K562 (cell line): ENCODE results near the gene HSPA1L. TPM values are rescaled to one million over a fixed set of nuclear protein-coding genes. Genes with fewer than 3 reads are reported as not detected.
A peak's percentile ranks its signal among the peaks of the same experiment; 100 is the strongest.

Source experiments
- BRF1 ChIP-seq: IDR thresholded peaks from 3 replicates; pipeline ENCODE4 v1.6.1; 2011; ENCODE audit warnings: borderline replicate concordance, mild to moderate bottlenecking; ENCODE audit not compliant: insufficient read length; ENCODE audit errors: extremely low read depth
- FOXK2 ChIP-seq, 2 experiments: fragments of 450-650 bp; IDR thresholded peaks in 1 of 2; conservative IDR thresholded peaks in 1 of 2; 2 replicates each; pipeline ENCODE4 v1.6.1; 2016; ENCODE audit warnings: low read depth in 2 of 2, mild to moderate bottlenecking in 1 of 2
- HNRNPK ChIP-seq: fragments of 200-400 bp; formaldehyde crosslinking; IDR thresholded peaks from one replicate; pipeline ENCODE4 v1.6.1; 2018; ENCODE audit warnings: mild to moderate bottlenecking, low read depth, low read length; ENCODE audit not compliant: poor library complexity, severe bottlenecking
- KAT2B ChIP-seq: IDR thresholded peaks from one replicate; pipeline ENCODE4 v1.6.1; 2012; ENCODE audit warnings: low read depth, mild to moderate bottlenecking, control low read depth, inconsistent platforms, low read length, moderate library complexity
- MAFG ChIP-seq: fragments of 450-650 bp; conservative IDR thresholded peaks from 2 replicates; pipeline ENCODE4 v1.6.1; 2016; ENCODE audit warnings: missing genetic modification characterization, missing compliant biosample characterization
- MTA3 ChIP-seq: fragments of 450-650 bp; formaldehyde crosslinking; IDR thresholded peaks from 2 replicates; pipeline ENCODE4 v1.6.1; 2017; ENCODE audit warnings: mild to moderate bottlenecking, borderline replicate concordance
- NR3C1 ChIP-seq: sonication (generic); formaldehyde crosslinking; IDR thresholded peaks from 2 replicates; pipeline ENCODE4 v1.8.1; 2022; ENCODE audit warnings: missing genetic modification reagents
- POLR2AphosphoS5 ChIP-seq: IDR thresholded peaks from 2 replicates; pipeline ENCODE4 v1.6.1; 2011; ENCODE audit warnings: mild to moderate bottlenecking, low read depth, low read length, moderate library complexity; ENCODE audit not compliant: control insufficient read depth, insufficient read depth
- POU5F1 ChIP-seq: fragments of 150-350 bp; IDR thresholded peaks from 2 replicates; pipeline ENCODE4 v1.6.1; 2014; ENCODE audit warnings: borderline replicate concordance, low read length, low read depth, mild to moderate bottlenecking; ENCODE audit not compliant: partially characterized antibody
- SMARCA4 ChIP-seq: fragments of 450-650 bp; IDR thresholded peaks from 2 replicates; pipeline ENCODE4 v1.6.1; 2016
- SNIP1 ChIP-seq: fragments of 450-650 bp; IDR thresholded peaks from 2 replicates; pipeline ENCODE4 v1.7.1; 2017; ENCODE audit warnings: low read depth, mild to moderate bottlenecking
- STAG1 ChIP-seq: sonication (generic); formaldehyde crosslinking; IDR thresholded peaks from 2 replicates; pipeline ENCODE4 v1.5.0; 2020; ENCODE audit warnings: missing genetic modification reagents, borderline replicate concordance
- TAF9B ChIP-seq: fragments of 450-650 bp; IDR thresholded peaks from 2 replicates; pipeline ENCODE4 v1.6.1; 2018; ENCODE audit warnings: mild to moderate bottlenecking; ENCODE audit not compliant: partially characterized antibody
- TCF7 ChIP-seq: sonication (generic); IDR thresholded peaks from 2 replicates; pipeline ENCODE4 v1.6.1; 2016; ENCODE audit warnings: antibody characterized with exemption, borderline replicate concordance
- XRCC4 ChIP-seq: IDR thresholded peaks from one replicate; pipeline ENCODE4 v1.6.1; 2011; ENCODE audit not compliant: insufficient read depth, insufficient read length; ENCODE audit errors: extremely low read depth
- ZNF263 ChIP-seq: sonication (generic); formaldehyde crosslinking; IDR thresholded peaks from 2 replicates; pipeline ENCODE4 v1.8.0; 2022; ENCODE audit warnings: mild to moderate bottlenecking, missing genetic modification reagents, borderline replicate concordance
- ZNF695 ChIP-seq: fragments of 450-650 bp; formaldehyde crosslinking; IDR thresholded peaks from 2 replicates; pipeline ENCODE4 v1.4.0; 2020; ENCODE audit warnings: mild to moderate bottlenecking, moderate library complexity
- ZNF785 ChIP-seq: fragments of 250-450 bp; sonication (Bioruptor Pico); IDR thresholded peaks from 2 replicates; pipeline ENCODE4 v1.4.0; 2020; ENCODE audit warnings: mild to moderate bottlenecking
- polyA plus RNA-seq, 8 experiments: library from polyadenylated mRNA; depleted of rRNA in 4 of 8; stranded (reverse) in 5 of 8; unstranded in 3 of 8; fragments of >200 nt; fragmentation: Nextera tagmentation in 2 of 8; fragmentation: Illumina TruSeq in 1 of 8; extraction: Ambion mirVana in 2 of 8; extraction: Trizol in 1 of 8; gene quantifications; 2 replicates each; pipeline versions ENCODE4 v1.2.1 to v1.2.3, GENCODE V29; 2011 to 2014; ENCODE audit warnings: inconsistent platforms in 1 of 8, missing spikeins in 1 of 8
- total RNA-seq, 7 experiments: library from RNA; depleted of rRNA in 6 of 7; stranded (reverse); fragments of >200 nt in 6 of 7; fragmentation: Illumina TruSeq in 2 of 7; extraction: Trizol in 2 of 7; gene quantifications; 2 replicates each; pipeline versions ENCODE4 v1.2.1 to v1.2.3, GENCODE V29; 2011 to 2021; ENCODE audit warnings: low replicate concordance in 1 of 7
- TF ChIP-seq, protein P1 (sequence below): fragments of 150-350 bp; conservative IDR thresholded peaks from 2 replicates; pipeline ENCODE4 v1.6.1; 2014; ENCODE audit warnings: low read length
- TF ChIP-seq, protein P2 (sequence below): sonication (generic); formaldehyde crosslinking; IDR thresholded peaks from 2 replicates; pipeline ENCODE4 v1.8.1; 2023; ENCODE audit warnings: mild to moderate bottlenecking, missing genetic modification reagents
- TF ChIP-seq, protein P3 (sequence below), 2 experiments: fragments of 200-800 bp in 1 of 2; sonication (Bioruptor generic) in 1 of 2; sonication (generic) in 1 of 2; formaldehyde crosslinking in 1 of 2; IDR thresholded peaks in 1 of 2; conservative IDR thresholded peaks in 1 of 2; 2 replicates each; pipeline versions ENCODE4 v1.5.0 to v1.6.1; 2016 to 2020; ENCODE audit warnings: missing compliant biosample characterization in 1 of 2, missing genetic modification characterization in 1 of 2, missing genetic modification reagents in 1 of 2

The HSPA1L gene
- total and polyA plus RNA-seq, 9 of the 15 experiments (the other 6 are each of a cell fraction or from before 2014, with no cell fraction given): 0.14 to 2.1 (median 1.3) TPM

DNA sequence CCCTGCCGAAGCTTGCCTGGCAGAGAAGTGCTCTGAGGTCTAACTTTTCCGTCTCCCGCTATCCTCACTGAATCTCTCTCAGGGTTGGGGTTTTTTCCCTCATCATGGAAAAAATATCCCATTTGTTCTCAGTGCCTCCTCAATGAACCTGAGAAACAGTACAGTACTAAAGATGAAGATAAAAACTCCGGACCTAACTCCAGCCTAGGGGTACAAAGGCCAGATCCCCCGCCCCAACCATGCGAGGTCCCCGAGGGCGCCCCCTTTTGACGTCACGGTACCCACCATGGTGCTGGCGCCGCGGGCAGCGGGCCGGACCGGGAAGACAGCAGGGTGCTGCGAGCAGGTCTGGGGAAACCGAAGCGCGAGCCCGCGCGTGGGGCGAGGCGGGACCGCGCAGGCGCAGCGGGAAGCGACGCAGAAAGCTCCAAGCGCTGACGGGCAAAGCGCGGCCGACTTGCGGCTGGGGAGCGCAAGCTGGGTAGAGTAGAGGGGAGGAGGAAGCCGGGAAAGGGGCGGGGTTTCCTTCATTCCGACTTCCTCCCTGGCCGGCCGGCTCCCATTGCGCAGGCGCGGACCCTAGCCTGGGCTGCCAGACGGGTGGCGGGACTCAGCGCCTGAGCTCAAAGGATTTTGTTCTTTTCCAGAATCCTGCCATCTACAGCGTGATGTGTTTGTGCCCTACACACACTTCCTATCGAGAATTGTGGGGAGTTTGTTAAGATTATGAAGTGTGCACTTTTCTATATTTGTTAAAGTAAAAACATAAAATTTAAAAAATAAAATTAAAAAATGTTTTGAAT lies 8.4 kb downstream of the HSPA1L start, which contains the start of gene LSM2 (continued):
- TF ChIP-seq MAFG (tag): no peak
- peak; percentile 40 for TF ChIP-seq HNRNPK
- TF ChIP-seq, protein P1, sequence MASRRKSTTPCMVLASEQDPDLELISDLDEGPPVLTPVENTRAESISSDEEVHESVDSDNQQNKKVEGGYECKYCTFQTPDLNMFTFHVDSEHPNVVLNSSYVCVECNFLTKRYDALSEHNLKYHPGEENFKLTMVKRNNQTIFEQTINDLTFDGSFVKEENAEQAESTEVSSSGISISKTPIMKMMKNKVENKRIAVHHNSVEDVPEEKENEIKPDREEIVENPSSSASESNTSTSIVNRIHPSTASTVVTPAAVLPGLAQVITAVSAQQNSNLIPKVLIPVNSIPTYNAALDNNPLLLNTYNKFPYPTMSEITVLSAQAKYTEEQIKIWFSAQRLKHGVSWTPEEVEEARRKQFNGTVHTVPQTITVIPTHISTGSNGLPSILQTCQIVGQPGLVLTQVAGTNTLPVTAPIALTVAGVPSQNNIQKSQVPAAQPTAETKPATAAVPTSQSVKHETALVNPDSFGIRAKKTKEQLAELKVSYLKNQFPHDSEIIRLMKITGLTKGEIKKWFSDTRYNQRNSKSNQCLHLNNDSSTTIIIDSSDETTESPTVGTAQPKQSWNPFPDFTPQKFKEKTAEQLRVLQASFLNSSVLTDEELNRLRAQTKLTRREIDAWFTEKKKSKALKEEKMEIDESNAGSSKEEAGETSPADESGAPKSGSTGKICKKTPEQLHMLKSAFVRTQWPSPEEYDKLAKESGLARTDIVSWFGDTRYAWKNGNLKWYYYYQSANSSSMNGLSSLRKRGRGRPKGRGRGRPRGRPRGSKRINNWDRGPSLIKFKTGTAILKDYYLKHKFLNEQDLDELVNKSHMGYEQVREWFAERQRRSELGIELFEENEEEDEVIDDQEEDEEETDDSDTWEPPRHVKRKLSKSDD: peak; percentile 83; the same call in 1 of the 2 replicates
- TF ChIP-seq, protein P2, sequence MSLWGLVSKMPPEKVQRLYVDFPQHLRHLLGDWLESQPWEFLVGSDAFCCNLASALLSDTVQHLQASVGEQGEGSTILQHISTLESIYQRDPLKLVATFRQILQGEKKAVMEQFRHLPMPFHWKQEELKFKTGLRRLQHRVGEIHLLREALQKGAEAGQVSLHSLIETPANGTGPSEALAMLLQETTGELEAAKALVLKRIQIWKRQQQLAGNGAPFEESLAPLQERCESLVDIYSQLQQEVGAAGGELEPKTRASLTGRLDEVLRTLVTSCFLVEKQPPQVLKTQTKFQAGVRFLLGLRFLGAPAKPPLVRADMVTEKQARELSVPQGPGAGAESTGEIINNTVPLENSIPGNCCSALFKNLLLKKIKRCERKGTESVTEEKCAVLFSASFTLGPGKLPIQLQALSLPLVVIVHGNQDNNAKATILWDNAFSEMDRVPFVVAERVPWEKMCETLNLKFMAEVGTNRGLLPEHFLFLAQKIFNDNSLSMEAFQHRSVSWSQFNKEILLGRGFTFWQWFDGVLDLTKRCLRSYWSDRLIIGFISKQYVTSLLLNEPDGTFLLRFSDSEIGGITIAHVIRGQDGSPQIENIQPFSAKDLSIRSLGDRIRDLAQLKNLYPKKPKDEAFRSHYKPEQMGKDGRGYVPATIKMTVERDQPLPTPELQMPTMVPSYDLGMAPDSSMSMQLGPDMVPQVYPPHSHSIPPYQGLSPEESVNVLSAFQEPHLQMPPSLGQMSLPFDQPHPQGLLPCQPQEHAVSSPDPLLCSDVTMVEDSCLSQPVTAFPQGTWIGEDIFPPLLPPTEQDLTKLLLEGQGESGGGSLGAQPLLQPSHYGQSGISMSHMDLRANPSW (CRISPR knock-in tag): peak; percentile 99
- peak; percentile 97 for TF ChIP-seq MTA3
- no peak for TF ChIP-seq NR3C1 (CRISPR knock-in tag)
- no peak for TF ChIP-seq XRCC4
- no peak for TF ChIP-seq ZNF785
- no peak for TF ChIP-seq SNIP1
- peak; percentile 25; the same call in 1 of the 2 replicates for TF ChIP-seq SMARCA4
- TF ChIP-seq STAG1 (CRISPR knock-in tag): no peak
- peak in 1 of 2 experiments; percentile 83; a peak in 3 of 4 replicates for TF ChIP-seq FOXK2 (conservative IDR thresholded peaks at IDR 0.05 in 1 of 2, IDR thresholded peaks at IDR 0.05 in 1 of 2; ENCODE audit: low read depth in 2 of 2)
- TF ChIP-seq TAF9B: no peak
- TF ChIP-seq, protein P3, sequence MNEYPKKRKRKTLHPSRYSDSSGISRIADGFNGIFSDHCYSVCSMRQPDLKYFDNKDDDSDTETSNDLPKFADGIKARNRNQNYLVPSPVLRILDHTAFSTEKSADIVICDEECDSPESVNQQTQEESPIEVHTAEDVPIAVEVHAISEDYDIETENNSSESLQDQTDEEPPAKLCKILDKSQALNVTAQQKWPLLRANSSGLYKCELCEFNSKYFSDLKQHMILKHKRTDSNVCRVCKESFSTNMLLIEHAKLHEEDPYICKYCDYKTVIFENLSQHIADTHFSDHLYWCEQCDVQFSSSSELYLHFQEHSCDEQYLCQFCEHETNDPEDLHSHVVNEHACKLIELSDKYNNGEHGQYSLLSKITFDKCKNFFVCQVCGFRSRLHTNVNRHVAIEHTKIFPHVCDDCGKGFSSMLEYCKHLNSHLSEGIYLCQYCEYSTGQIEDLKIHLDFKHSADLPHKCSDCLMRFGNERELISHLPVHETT (CRISPR knock-in tag; conservative IDR thresholded peaks at IDR 0.05 in 1 of 2, IDR thresholded peaks at IDR 0.05 in 1 of 2): peak in 1 of 2 experiments; percentile 89; a peak in 2 of 4 replicates
- TF ChIP-seq ZNF695 (CRISPR knock-in tag): no peak
- no peak; the same call in 1 of the 2 replicates for TF ChIP-seq TCF7
- TF ChIP-seq POU5F1: no peak
- no peak for TF ChIP-seq BRF1
- TF ChIP-seq ZNF263: peak; percentile 82
- TF ChIP-seq KAT2B: peak; percentile 67
- TF ChIP-seq POLR2AphosphoS5: peak; percentile 93
